Upper lobe of right lung (tissue), 1 donor: ENCODE data around the gene KLHL30. TPM values are rescaled to one million over a fixed set of nuclear protein-coding genes. Genes with fewer than 3 reads are reported as not detected.

Experiments used
- ATAC-seq: fragments of 200-7000 bp; cut with Tn5 transposase; one replicate; pipeline ENCODE4 v1.9.1; 2020; ENCODE audit warnings: mild to moderate bottlenecking, moderate library complexity
- DNase-seq: peaks from one replicate; pipeline ENCODE4 v3.0.0-alpha.2; 2020
- H3K27ac ChIP-seq: fragments of 200-600 bp; one replicate; pipeline ENCODE4 v1.8.0; 2022
- H3K27me3 ChIP-seq: fragments of 200-600 bp; one replicate; pipeline ENCODE4 v1.8.0; 2022; ENCODE audit warnings: mild to moderate bottlenecking
- H3K36me3 ChIP-seq: fragments of 200-600 bp; one replicate; pipeline ENCODE4 v1.8.0; 2022
- H3K4me1 ChIP-seq: fragments of 200-600 bp; one replicate; pipeline ENCODE4 v1.8.0; 2022
- H3K4me3 ChIP-seq: fragments of 200-600 bp; one replicate; pipeline ENCODE4 v1.8.0; 2022; ENCODE audit warnings: mild to moderate bottlenecking
- H3K9me3 ChIP-seq: fragments of 200-600 bp; one replicate; pipeline ENCODE4 v1.8.0; 2022
- CTCF ChIP-seq: fragments of 200-600 bp; IDR thresholded peaks from one replicate; pipeline ENCODE4 v1.8.0; 2022; ENCODE audit warnings: antibody characterized with exemption
- intact Hi-C: fragments of 100-400 bp; cut with DNase I; formaldehyde crosslinking; loops from one replicate; pipeline ENCODE4 v1.11.0; 2022
- total RNA-seq: library from RNA; stranded (reverse); fragmentation: NEBNext Ultra II Directional; extraction: Animal tissue kit (Norgen Biotek cat#: 25700); gene quantifications from one replicate; pipeline ENCODE4 v1.2.1, GENCODE V29; 2021
- donor health status: DM: no; HTN: yes; CAD: no; lungs with severe emphysema.

The KLHL30 gene
- total RNA-seq, 1 donor from 2014 or later, result 0.90 TPM

DNA sequence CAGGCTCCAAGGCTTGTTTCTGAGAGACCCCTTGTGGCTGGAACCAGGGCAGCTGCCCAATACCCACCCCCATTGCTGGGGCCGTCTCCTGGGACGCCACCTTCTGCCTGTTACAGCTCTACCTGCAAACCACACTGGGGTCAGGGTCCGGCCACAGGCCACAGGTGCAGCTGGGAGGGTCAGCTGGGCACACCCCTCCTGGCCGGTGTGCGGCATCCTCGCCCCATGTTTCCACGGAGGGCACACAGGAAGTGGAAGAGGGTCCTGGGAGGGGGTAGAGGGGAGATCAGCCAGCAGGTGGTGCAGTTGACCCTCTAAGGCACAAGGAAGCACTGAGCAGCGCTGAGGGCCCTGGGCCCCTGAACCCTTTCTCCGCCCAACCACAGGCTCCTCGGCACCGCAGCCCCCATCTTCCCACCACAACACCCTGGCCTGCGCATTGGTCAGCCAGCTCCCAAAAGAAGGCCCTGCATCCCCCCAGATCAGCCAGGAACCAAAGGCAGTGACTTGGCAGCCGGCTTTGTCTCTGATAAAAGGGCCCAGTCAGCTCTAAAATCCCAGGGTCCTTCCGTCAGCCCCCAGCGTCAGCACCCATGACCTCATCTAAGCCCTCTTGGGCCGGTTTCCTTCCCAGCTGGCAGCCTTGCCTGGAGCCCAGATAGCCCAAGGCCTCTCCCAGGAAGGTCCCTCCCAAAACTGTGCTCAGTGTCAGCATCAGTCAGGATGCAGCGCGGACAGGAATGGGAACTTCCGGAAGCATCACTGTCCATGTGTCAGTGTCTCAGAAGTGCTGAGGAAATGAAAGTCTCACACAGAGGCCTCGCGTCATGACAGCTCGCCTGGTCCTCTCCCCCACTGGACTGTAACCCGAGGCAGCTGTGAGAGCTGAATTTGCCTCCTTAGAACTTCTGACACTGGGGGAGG, 22.0 kb downstream of the KLHL30 start:
- H3K36me3 ChIP-seq, result no peaks in the 10 kb centered on the region
- no peak overlapping the region for H3K4me3 ChIP-seq
- H3K4me1 ChIP-seq, result peaks cover 5% of the 10 kb centered on the region
- no peaks in the 10 kb centered on the region for H3K9me3 ChIP-seq
- DNase-seq (peak; percentile 57), ATAC-seq (no peak)
- no peak for TF ChIP-seq CTCF
- H3K27me3 ChIP-seq, result peaks cover 58% of the 10 kb centered on the region
- intact Hi-C loops, result no loop called here
- no peak overlapping the region for H3K27ac ChIP-seq

- intact Hi-C loops, result no loop called here
- peaks cover 5% of the 10 kb centered on the region for H3K4me1 ChIP-seq
- peaks cover 58% of the 10 kb centered on the region for H3K27me3 ChIP-seq
- H3K36me3 ChIP-seq, result no peaks in the 10 kb centered on the region
- H3K4me3 ChIP-seq, result no peak overlapping the region
- H3K9me3 ChIP-seq, result no peaks in the 10 kb centered on the region
- no peak overlapping the region for H3K27ac ChIP-seq
- no peak for TF ChIP-seq CTCF
- DNase-seq (peak; percentile 55), ATAC-seq (no peak)
Observed at GRCh38 chr2:238161291-238162051, 23.0 kb downstream of the KLHL30 start.

GRCh38 chr2:238162251-238162845, 23.9 kb downstream of the KLHL30 start:
- intact Hi-C loops, result no loop called here
- Histone ChIP-seq H3K4me1 (peaks cover 5% of the 10 kb centered on the region), H3K27ac (no peak overlapping the region), H3K9me3 (no peaks in the 10 kb centered on the region), H3K4me3 (no peak overlapping the region), H3K36me3 (no peaks in the 10 kb centered on the region), H3K27me3 (peaks cover 58% of the 10 kb centered on the region)
- DNase-seq, result peak; percentile 60
- no peak for TF ChIP-seq CTCF
- no peak for ATAC-seq

GRCh38 chr2:238162846-238163441, 24.5 kb downstream of the KLHL30 start:
- H3K4me3 ChIP-seq, result no peak overlapping the region
- H3K36me3 ChIP-seq, result peaks cover 3% of the 10 kb centered on the region
- H3K27me3 ChIP-seq, result peaks cover 57% of the 10 kb centered on the region
- TF ChIP-seq CTCF, result no peak
- H3K9me3 ChIP-seq, result no peaks in the 10 kb centered on the region
- DNase-seq (peak; percentile 54), ATAC-seq (no peak)
- H3K27ac ChIP-seq, result no peak overlapping the region
- intact Hi-C loops, result no loop called here
- H3K4me1 ChIP-seq, result peaks cover 5% of the 10 kb centered on the region

- Histone ChIP-seq H3K4me1 (peaks cover 5% of the 10 kb centered on the region), H3K36me3 (peaks cover 10% of the 10 kb centered on the region), H3K4me3 (no peak overlapping the region), H3K27ac (no peak overlapping the region), H3K9me3 (no peaks in the 10 kb centered on the region), H3K27me3 (peaks cover 50% of the 10 kb centered on the region)
- peak; percentile 57 for DNase-seq
- no peak for TF ChIP-seq CTCF
- ATAC-seq, result no peak
- intact Hi-C loops, result no loop called here
Observed at GRCh38 chr2:238163481-238164198, 25.2 kb downstream of the KLHL30 start.
